HuH-7.5 (cell line): ENCODE results near the gene TANGO2.
A peak's percentile ranks its signal among the peaks of the same experiment; 100 is the strongest.

Experiments used
- DNase-seq: peaks from one replicate; pipeline ENCODE4 v3.0.0; 2011; ENCODE audit warnings: low spot score

TANGO2 gene

DNA sequence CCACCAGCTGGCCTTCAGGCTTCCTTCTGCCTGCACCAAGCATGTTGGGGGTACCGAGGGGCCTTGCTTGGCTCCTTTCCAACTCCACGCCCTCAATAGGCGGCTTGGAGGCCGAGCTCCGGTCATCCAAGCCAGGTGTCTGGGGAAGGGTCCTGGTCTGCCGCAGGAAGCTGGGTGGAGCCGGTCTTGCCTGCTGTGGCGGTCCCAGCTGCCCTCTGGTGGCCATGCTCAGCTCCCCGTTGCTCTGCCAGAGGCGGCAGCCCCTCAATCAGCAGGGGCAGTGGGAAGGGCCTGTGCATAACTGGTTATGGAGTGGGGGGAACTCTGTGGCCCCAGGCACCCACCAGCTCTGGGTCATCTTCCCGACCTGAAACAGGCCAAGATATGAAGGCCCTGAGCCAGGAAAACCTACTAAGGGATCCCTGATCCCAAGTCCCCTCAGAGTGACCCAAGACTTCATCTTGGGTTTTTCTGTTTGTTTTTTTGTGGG is 7.5 kb upstream of the TANGO2 start:
- no peak for DNase-seq

DNA sequence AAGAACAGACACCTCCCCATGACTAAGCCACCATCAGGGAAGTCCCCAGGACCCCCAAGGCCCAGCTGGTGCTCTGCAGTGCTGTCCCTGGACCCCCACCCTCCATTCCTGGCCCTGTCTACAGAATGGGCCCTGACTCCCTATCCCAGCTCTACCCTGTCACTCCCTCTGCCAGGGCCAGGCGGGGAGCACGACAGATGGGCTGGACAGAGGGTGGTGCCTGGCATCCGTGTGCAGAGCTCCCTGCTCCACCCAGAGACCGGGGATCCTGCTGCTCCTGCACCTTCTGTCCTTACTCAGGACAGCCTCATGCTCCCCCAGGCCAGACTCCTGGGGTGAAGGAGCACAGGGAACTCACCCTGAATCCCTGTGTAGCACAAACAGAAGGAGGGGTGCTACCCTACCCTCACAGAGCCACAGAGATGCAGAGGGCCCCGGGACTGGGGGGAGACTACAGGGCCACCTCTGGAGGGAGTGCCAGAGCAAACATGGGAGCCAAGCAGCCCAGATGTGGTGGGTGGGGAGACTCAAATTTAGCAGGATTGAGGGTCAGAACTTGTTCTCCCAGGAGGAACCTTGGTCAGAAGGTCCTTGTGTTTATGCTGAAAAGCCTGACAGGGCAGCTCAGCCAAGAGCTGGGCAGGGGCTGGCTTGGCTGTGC is 6.3 kb upstream of the TANGO2 start:
- DNase-seq = no peak

GRCh38 chr22:20015187-20015625 is 5.7 kb upstream of the TANGO2 start:
- no peak for DNase-seq

GRCh38 chr22:20015971-20016733 is 4.8 kb upstream of the TANGO2 start:
- peak; percentile 65 for DNase-seq

DNA sequence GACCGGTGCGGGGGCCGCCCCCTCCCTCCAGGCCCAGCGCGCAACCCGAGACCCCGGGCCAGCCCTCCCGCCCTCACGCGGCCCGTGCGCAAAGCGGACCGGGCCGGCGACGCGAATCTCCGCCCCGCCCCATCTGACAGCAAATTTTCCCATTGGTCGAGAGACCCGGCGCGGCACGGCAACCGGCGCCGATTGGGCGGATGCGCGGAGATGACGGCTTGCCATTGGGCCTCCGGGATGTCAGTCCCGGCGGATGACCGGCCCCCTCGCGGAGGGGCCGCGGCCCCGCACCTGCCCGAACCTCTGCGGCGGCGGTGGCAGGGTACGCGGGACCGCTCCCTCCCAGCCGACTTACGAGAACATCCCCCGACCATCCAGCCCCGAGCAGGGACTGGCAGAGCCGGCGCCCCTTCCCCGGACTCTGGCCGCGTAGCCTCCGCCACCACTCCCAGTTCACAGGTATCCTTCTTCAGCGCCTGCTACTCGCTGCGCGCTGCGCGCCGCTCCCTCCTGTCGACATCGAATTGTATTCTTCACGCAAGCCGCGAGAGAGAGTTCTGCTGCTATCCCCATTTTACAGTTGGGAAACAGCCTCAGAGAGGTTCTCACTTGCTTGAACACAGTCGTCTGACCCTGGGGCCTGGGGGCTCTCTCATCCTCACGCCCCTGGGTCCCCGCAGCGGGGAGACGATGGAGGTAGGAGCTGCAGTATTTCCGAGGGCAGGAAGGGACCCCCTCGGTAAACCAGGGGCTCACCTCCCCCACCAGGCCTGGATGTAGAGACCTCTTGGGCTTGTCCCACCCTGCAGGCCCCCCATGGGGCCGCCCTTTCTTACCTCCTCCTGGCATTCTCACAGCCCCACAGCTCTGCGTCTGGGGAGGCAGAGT is 3.9 kb upstream of the TANGO2 start, which contains the start of gene ARVCF:
TSS of gene ARVCF (minus strand) at position 90 of the 888 bp plus-strand sequence. CDS start 26,029 bp downstream, outside the sequence.
- DNase-seq = peak; percentile 99

- no peak for DNase-seq
These were observed 3.3 kb upstream of the TANGO2 start for GRCh38 chr22:20017622-20017958.

- DNase-seq = no peak
These were observed 2.9 kb upstream of the TANGO2 start for GRCh38 chr22:20018001-20018400.

DNA sequence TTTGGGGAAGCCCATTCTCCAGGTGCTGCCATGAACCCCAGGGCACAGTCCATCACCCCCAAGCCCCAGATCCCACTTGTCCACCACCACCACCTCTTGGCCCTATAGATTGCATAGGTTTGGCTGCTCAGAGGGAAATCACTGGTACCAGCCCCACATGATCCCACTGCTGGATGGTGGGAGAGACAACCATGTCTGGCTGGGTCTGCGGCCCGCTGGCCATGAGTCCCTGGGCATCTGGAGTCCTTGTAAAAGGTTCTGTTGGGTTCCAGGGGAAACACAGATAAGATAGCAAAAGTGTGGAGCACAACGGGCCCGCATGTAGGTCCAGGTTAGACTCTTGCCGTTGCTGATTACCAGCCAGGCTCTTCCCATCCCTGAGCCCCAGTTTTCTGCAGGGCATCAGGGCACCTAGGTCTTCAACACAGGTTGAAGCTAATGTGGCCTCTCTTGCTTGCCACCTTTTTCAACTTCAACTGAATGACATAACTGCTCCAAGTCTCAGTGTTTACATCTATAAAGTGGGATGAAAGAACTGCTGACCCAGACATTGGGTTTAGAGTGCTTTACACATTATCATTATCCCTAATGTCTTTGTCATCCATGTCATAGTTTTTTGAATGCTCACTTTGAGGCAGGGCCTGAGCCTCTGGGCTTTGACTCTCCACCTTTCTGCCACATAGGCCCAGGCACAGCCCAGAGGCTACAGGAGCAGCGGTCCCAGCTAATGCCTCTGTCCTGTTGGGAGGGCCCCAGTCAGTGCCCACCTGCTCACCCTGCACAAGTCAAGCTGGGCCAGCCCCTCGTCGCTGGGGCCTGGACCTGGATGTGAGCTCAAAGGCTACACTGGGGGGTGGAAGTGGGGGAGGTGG is 1.0 kb upstream of the TANGO2 start:
- no peak for DNase-seq

DNA sequence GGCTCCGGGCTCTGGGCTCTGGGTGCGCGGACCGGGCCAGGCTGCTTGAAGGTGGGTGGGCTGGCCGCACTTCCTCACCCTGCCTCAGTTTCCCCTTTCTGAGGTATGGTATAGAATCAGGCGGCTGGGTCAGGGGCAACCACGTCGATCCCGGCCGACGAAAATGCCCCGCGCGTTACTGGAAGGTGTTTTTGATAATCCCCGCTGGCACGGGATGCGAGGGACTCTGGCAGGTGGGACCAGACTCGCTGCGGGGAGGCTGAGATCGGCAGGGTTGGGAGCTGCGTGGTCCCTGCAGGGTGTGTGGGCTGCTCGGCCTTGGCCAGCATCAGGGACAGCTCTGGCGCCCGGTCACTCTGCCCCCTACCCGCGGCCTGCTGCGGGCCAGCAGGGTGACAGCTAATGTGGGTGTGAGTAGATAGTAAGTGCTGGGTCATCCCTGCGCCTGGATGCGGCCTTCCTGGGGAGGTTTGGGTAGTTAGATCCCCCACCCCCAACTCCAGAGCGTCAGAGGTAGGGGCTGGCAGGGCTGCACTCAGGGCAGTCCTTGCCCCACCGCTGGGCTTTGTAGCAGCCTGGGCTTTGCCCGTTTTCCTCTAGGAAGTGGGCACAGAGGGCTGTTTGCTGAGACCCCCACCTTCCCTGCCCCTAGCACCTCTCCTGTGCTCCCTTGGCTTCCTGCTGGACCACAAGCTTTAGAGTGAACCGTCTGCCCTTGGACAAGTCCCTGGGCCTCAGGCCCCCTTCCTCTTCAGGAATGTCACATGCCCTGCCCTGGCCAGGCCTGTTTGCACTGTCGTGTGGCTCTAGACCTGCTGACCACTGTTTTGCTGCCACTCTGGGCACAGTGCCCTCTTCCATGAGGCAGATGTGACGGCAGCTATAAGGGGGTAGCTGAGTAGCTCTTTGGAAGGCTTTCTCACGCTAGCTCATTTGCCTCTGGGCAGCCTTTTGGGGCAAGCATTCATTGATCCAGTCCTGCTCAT is 579 bp downstream of the TANGO2 start:
- DNase-seq = peak; percentile 47

GRCh38 chr22:20022231-20022977 is 1.5 kb downstream of the TANGO2 start:
- no peak for DNase-seq

DNA sequence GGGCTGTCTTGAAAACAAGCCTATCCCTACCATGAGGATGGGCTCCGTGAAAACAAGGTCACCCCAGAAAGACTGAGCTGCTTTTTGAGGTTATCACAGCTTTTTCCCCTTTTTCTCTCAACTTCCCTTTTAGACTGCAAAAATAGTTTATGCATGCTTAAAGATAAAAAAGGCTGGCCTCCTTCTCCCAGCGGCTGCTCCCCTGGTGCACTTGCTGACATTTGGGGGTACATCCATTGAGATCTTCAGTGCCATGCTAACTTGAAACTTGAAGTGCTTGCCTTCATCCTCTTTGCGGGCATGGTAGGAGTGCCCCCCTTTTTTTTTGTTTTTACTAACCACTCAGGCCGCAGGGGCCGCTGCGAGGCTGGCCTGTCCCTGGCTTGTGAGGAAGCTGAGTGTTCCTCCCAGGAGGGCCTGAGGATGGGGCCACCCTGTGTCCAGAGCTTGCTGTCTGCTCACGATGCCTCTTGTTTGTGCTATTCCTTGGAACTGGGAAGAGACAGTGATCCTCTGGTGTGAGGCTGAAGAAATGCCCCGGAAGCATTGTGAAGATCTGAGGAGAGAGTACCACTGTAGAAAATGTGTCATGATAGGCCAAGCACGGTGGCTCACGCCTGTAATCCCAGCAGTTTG is 2.2 kb downstream of the TANGO2 start:
- no peak for DNase-seq

DNA sequence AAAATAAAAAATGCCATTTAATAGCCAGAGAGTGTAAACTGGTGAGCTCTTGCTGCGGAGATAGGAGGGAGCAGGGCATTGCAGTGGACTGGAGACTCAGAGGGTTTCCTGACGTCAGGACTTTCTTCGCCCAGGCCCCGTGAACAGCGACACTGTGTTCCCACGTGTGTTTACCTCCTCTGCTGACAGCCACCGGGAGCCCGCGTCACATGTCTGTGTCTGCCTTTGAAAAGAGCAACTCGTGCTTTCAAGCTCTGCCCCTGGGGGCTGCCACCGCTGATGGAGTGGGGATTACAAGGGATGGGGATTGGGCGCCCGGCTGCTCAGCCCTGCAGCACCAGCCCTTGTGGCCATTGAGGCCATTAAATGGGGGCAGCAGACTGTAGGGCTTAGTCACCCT is 3.3 kb downstream of the TANGO2 start:
- DNase-seq = no peak

GRCh38 chr22:20024650-20025397 is 3.9 kb downstream of the TANGO2 start:
- DNase-seq = no peak

DNA sequence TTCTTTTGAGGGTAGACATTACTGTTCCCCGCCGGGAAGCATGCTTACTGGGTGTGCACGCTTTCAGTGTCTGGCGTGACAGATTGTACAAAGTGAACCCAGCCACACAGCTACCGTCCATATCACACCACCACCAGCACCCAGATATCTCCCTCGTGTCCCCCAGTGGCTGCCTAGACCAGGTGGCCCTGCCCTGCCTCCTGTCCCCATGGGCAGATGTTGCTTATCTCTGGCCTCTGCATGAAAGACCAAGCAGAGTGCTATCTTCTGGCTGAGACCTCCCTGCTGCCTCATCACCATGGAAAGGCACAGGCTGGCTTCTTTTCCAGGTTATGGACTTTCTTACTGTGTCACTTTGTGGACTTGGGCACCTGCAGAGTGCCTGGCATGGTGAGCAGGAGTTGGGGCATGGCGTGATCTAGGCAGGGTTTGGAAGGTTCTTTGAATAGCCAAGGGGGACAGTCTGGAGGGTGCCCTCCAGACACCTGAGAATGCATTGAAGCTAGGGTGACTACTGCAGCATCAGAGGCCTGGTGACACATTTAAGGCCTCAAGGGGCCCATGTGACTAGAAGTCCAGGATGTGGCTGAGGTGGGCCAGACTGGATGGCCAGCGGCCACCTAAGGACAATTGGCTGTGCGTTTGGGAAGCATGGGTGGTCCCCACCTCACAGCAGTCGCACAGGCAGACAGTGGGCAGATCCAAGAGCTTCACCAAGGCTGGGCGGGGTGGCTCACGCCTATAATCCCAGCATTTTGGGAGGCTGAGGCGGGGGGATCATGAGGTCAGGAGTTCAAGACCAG is 4.7 kb downstream of the TANGO2 start:
- DNase-seq = no peak

DNA sequence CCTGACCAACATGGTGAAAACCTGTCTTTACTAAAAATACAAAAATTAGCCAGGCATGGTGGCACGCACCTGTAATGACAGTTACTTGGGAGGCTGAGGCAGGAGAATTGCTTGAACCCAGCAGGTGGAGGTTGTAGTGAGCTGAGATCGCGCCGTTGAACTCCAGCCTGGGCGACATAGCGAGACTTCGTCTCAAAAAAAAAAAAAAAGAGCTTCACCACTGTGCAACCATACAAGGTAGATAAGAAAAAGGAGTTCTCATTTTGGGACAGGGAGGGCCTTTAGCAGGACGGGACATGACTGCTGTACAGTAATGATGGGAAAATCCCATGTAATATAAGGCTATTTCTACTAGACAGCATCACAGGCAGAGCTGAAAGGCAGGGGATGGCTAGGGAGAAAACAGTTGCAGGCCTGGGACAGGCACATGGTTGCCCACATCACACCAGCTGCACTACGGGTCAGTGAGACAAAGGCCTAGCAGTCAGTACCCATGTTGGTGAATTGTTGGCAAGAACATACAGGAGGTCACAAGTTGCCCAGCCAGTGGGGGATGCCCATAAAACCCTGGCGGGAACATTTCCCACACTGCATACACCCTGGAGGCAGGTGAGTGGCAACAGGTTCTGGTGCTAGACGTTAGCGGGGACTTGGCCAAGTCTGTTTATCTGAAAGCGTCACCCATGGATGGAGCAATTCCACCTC is 5.4 kb downstream of the TANGO2 start:
- DNase-seq = no peak

- DNase-seq = no peak
These were observed 6.2 kb downstream of the TANGO2 start for GRCh38 chr22:20026996-20027601.
